GM19351 (cell line): ENCODE results near the gene PRR4.

Source experiments
- ATAC-seq: cut with Tn5 transposase; IDR thresholded peaks from one replicate; pipeline ENCODE4 v1.9.1; 2021; ENCODE audit warnings: mild to moderate bottlenecking, moderate library complexity; ENCODE audit not compliant: unreplicated experiment

PRR4 gene, protein sequence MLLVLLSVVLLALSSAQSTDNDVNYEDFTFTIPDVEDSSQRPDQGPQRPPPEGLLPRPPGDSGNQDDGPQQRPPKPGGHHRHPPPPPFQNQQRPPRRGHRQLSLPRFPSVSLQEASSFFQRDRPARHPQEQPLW

DNA sequence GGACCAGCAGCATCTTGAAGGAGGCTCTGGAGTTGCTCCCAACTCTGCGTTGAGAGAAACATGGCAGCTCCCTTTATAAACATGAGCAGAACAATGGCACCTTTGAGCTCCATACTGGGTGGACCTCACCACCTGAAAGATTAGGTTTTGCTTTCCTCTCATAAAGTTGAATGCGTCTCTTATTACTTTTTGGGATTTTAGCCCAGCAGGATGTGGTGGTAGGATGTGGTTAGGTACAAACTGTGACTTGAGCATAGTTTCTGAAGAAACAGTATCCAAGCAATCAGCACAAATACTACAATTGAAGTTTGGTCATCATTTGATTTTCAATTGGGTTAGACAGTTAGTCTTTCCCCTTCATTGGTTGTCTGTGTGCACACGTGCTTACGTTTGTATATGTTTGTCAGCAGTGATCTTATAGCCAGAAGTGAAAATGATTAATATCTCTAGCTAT lies at the start of gene PRR4:
TSS of gene PRR4 (minus strand) at position 51 of the 454 bp plus-strand sequence. CDS start at position 13, 38 bp downstream.
- no peak for ATAC-seq

DNA sequence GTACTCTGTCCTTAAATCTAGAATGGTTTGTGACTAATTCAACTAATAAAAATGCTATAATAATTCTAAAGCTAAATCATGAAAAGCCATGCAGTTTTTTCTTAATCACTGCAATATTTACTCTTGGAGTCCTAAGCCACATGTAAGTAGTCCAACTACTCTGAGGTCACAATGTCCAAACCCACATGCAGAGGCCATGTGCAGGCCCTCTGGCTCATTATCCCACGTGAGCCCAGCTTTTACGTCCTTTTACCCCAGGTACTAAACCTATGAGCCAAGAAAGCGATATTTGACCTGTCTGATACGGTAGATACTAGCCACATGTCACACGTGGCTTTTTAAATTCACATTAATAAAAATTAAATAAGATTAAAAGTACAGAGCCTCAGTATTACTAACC lies 47.6 kb upstream of the PRR4 start:
- ATAC-seq, result no peak

DNA sequence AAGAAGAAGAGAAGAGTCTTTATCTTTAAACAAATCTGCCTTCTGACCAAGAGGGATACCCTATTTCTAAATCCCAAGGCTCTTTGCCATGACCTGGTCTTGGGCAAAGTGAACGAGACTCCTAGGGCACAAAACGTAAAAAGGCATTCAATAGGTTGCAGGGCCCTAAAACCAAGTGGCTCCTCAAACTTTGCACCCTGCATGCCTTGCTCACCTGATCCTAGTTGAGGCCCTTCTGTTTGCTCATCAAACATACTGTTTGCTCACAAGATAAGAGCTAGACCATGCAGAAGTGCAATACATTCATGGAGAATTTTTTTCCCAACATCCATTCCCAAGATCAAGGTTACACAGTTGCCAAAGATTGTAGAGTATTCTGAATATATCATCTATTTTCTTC lies 42.7 kb upstream of the PRR4 start:
- ATAC-seq, result no peak

DNA sequence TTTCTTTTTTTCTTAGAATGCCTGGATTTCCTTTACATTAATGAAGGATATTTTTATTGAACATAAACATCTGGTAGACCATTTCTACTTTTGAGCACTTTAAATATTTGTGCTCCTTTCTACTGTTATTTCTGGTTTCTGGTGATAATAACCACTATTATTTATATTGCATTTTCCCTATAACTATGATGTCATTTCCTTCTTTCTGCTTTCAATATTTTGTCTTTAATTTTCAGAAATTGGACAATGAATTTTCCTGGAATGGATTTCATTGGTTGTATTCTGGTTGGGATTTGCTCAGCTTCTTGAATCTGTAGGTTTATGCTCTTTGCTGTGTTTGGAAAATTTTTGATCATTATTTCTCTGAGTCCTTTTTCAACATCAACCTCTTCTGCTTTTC lies 40.0 kb upstream of the PRR4 start:
- ATAC-seq, result no peak

DNA sequence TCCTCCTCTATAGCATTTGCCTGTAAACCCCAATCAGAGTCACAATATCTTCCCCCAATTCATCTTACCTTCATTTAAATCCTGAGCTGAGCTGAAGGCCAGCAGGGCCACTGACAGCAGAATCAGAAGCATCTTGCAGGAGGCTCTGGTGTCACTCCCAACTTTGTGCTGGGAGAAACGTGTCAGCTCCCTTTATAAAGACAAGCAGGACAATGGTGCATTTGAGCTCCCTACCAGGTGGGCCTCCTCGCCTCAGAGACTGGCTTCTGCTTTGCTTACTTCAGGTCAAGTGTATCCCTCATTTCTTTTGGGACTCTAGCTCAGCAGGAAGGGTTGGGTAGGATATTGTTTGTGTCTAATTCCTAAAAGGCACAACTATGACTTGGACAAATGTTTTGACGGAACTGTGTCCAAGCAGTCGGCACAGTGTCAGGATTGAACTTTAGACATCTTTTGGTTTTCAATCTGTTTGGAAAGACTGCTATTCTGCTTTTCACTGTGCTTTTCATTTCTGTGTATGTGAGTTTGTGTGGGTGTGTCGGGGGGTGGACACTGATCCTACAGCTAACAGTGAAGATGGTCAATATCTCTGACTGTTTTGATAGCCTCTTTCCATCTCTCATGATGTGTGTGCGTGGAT lies 34.9 kb upstream of the PRR4 start, which contains the start of gene PRH1:
TSS of gene PRH1 (minus strand) at position 170 of the 640 bp plus-strand sequence. CDS start at position 132, 38 bp downstream.
- ATAC-seq, result no peak

DNA sequence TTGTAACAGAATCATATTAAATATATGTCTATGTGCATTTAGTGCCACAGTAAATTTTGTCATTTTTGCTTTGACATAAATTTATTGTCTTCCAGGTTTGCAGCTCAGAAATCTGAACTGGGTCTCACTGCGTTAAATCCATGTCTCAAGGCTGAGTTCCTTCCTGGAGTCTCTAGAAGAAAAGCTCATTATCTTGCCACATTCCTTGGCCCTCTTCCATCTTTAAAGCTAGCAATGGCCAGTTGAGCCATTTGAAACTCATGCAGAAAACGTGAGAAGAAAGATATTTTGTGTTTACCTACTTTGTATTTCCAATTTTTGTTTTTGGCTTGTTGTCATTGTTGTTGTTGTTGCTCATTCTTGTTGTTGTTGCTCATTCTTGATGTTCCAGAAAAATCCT lies 24.1 kb upstream of the PRR4 start:
- no peak for ATAC-seq

DNA sequence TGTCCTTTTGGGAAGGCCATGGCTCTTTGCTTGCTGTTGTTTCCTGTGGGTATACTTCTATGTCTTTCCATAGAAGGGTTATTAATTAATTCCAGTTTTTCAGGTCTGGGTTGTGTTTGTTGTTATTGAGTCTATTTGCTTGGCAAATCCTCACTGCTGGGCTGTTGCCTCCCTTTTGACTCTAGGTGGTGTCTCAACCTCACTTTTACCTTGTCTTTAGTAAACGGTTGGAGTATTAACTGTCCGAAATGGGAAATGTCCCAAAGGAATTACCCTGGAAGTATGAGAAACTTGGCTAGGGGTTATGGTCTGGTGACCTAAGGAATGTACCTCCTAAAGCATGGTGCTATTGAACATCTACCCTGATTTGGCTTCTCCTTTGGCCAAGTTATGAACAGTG lies 18.1 kb upstream of the PRR4 start:
- no peak for ATAC-seq

DNA sequence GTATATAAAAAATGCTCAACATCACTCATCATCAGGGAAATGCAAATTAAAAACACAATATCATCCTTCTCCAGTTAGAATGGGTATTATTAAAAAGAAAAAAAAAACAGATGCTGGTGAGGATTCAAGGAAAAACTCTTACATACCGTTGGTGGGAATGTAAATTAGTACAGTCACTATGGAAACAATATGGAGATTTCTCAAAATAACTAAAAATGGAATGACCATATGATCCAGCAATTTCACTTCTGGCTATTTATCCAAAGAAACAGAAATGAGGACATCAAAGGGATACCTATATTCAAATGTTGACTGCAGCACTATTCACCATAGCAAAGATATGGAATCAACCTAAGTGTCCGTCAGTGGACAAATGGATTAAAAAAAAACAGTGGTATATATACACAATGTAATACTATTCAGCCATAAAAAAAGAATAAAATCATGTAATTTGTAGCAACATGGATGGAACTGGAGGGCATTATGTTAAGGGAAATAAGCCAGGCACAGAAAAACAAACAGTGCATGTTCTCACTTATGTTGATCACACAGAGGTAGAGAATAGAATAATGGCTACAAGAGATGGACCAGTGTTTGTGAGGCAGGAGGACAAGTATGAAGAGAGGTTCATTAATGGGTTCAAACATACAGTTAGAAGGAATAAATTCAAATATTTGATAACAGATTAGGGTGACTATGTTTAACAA lies 14.4 kb upstream of the PRR4 start:
- no peak for ATAC-seq

DNA sequence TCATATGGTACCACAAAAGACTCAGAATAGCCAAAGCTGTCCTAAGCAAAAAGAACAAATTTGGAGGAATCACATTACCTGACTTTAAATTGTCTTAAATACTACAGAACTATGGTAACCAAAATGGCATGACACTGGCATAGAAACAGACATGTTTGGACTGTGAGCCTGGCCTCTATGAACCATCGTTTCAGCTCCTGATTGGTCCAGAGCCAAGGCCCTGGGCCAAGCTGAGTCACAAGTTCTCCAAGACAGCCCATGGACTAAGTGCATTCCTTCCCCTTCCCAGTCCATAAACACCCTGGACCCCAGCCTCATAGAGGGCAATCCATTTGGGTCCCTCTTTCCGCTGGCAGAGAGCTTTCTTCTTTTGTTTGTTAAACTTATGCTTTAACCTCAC lies 12.1 kb upstream of the PRR4 start:
- ATAC-seq, result no peak

DNA sequence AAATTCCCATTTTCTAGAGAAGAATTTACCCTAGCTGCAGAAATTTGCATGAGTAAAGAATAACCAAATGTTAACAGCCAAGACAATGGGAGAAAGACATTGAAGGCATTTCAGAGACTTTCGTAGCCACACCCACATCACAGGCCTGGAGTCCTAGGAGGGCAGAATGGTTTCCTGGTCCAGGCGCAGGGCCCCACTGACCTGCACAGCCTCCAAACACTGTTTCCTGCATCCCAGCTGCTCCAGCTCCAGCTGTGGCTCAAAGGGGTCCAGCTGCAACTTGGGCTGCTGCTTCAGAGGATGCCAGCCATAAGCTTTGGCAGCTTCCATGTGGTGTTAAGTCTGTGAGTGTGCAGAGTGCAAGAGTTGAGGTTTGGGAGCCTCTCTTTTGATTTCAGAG lies 6.5 kb upstream of the PRR4 start:
- no peak for ATAC-seq

DNA sequence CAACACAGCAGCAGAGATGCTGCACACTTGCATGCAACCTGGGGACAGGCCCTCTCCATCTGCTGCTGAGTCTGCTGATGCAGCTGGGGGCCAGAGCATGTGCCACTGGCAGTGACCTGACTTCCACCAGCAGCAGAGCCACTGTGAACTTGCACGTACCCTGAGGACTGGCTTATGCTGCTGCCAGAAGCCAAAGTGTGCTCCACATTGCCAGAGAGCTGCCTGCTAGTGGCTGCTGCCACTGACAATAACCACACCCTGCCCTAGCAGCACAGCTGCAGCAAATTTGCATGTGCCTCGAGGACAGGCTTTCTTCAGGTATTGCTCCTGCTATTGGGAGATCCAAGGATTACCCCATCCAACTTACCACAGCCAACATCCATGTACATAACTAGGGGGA lies 4.5 kb upstream of the PRR4 start:
- no peak for ATAC-seq

DNA sequence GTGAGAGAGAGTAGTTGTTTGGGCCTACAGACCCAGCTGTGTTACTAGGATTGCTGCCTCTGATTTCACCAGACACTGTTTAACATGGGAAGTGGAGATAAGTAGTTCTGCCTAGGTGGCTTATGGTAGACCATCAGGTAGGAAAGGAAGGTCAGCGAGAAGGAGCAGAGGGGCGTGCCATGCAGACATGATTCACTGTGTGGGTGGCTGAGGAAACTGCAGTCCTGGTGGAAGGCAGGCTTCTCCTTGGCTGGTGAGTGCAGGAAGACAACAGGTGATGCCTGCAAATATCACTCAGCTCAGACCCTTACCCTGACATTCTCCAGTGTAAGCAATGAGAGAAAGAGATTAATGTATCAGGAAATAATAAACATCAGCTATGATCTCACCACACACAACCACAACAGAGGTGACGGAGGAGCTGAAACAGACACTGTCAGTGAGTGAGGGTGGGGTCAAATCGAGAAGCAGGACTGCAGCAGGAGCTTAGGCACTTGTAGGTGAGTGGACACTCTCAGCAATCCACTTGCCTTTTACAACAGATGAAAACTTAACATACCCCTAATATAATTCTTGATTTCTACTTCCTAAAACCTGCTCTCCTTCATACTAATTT lies 2.1 kb upstream of the PRR4 start:
- ATAC-seq, result no peak

DNA sequence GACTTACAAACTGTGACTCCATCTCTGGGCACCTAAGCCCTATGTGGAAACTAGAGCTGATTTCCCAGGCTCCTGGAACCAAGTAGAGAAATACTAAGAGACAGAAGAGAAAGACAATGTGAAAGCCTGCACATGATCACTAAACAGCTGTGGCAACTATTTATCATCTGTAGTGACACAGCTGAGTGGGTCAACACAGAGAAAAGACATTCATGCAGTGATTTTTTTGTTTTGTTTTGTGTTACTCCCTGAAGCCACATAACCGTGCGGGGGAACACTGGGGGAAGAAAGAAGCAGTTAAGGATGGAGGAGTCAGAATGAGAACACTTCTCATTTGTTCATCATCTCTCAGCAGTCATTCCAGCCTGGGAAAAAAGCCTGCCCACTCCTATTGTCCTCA lies 1.5 kb downstream of the PRR4 start:
- ATAC-seq, result no peak

DNA sequence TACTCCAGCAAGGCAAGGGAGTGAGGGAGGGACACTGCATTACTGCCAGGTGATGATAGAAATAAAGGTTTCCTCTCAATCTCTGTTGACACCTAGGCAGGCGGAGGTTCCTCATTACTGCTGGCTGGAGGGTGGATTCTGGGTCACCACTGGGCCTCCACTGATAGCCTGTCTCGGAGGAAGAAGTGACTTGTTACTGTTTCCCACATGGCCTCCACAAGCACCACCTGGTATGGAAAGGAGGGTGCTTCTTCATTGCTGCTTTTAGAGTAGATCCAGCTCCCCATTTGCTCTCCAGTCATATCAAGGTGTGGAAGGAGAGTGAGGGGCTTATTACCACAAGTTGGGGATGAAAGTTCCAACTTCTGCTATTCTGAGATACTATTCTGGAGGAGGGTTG lies 6.4 kb downstream of the PRR4 start:
- no peak for ATAC-seq

DNA sequence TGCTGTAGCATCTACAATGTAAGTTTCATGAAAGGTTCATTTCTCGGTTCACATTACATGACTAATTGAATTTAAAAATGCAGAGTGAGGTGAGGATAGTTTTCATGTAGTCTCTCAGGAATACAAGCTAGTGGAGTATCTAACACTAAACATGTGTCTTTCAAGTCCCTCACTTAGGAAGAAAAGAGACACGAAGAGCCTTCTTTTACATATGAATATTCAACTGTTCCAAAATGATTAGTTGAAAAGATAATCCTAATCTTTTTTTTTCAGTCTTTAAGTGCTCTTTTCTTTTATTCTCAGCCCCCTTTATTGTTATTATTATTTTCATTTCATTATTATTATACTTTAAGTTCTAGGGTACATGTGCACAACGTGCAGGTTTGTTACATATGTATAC lies 10.8 kb downstream of the PRR4 start:
- no peak for ATAC-seq

DNA sequence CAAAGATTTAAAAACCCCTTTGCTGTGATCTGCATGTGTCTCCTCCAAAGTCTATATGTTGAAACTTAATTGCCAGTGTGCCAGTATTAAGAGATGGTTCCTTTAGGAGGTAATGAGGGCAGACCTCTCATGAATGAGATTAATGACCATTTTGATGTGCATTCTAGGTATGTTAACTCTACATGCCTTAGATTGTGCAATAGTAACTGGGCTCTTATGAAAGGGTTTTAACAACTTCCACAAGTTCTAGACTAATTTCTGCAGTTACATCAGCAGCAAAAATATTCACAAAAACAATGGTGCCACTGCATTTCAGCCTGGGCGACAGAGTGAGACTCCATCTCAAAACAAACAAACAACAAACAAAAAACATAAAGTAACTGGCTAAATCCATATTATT lies 19.3 kb downstream of the PRR4 start:
- no peak for ATAC-seq

DNA sequence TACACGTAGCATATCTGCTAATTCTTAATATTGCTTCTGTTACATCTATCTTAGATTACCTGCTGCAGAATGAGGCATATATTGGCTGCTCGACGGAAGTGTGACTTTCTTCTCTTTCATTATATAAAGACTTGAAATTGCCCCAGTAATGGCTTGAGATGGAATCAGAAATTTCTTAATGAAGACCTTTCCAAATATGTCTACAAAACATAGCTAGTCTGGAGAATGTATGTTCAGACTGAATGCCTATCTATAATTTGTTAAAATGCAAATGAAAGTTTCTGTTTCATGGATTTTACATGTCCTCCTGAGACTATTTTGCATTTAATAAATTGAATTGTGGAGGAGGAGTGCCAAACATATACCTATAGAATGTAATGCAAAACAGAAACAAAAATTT lies 23.0 kb downstream of the PRR4 start, which contains the start of gene TAS2R10:
TSS of gene TAS2R10 (minus strand) at position 101 of the 400 bp plus-strand sequence. CDS start at position 12, 89 bp downstream.
- ATAC-seq, result no peak

DNA sequence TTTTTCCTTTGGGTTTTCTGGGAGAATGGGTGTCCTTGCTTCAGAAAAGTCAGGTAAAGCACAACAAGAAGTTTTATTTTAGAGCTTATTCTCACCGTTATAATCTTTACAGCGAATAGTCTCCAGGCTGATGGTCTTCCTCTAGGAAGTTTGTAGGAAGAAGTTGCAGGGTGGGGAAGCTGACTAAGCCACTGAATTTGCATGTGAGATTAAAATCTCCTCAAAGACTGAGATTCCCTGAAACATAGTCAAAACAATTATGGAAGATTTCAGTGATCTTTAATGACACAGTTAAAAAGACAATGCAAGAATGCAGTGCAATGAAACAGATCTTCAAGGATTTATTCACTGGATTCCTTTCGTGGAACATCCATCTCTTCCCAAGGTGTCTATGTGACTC lies 24.3 kb downstream of the PRR4 start:
- ATAC-seq, result no peak

DNA sequence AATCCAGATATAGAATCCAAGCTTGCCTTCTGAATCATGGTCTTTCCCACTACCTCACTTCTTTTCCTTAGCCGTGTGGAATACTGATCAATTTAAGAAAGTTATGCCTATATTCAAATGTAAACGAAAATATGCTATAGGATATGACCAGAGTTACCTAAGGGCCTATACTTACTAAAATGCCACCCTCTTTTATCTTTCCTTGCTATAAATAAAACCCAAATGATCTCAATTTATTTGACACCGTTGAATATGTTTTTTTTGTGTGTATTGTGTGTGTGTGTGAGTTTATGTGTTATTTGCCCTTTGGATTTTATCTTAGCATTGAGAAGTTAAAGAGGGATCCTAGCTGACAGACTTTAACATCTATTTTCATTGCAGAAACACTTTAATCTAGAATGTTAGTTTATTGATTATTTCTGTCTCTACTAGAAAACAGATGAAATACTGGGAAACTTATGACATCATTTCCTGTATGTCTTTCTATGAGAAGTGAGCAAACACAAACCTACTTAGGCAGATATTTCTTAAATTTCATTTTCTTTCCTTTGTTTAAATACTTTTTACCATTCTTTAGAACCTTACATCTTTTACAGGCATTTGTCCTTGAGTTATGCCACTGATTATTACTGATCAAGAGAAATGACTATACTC lies 37.3 kb downstream of the PRR4 start:
- no peak for ATAC-seq

DNA sequence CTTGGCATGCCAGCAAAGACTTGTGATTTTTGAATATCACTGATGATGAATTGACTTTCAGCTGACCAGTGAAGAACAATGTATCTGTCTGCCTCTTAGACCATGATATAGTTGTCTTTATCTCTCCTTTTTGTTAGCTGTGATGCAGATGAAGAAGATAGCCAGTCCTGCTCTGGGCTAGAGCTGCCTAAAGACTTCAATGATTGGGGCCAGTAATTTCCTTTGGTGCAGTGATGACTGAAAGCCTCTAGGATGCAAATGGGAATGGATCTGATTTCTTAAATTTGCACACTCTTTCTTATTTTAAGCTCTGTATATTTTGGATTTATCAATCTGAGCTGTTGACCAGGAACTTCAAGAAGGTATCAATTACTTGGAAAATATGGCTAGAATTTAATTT lies 39.2 kb downstream of the PRR4 start, which contains the start of gene TAS2R9:
TSS of gene TAS2R9 (minus strand) at position 101 of the 400 bp plus-strand sequence. CDS start at position 8, 93 bp downstream.
- no peak for ATAC-seq

DNA sequence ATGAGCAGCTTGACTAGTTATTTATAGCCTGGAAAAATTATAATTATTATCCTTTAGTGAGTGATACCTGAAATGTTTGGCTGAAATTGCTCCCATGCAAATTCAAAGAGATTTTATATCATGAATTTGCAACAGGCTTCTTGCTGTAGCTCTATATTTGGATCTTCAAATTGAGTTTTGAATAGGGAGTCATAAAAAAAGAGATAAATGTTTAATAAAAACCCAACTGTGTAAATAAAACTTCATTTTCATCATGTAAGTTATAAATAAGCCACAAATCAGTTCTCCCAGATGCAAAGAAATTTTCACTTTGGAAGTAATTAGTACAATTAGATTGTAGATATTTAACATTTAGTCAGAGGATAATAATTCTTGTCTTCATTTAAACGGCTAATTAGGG lies 42.1 kb downstream of the PRR4 start, which contains the start of gene TAS2R8:
TSS of gene TAS2R8 (minus strand) at position 101 of the 400 bp plus-strand sequence. CDS start 306 bp downstream, outside the sequence.
- ATAC-seq, result no peak
